NCI-H2227 (cell line): ENCODE data around the gene PCBP3.
"Not testable (repeated sequence)": the region's sequence is repeated elsewhere in the genome, so short reads cannot be mapped to it uniquely, and the experiment has no call there.

Source experiments
- DNase-seq: peaks from one replicate; lab custom pipeline; 2025; ENCODE audit not compliant: unreplicated experiment; lab: John Stamatoyannopoulos, UW

Gene PCBP3

GRCh38 chr21:45954921-45955320 is 311.4 kb downstream of the PCBP3 start:
- DNase-seq: no peak

- no peak for DNase-seq
Observed at GRCh38 chr21:45957551-45957950, 314.0 kb downstream of the PCBP3 start.

- DNase-seq: no peak
Observed at GRCh38 chr21:45957981-45958600, 314.6 kb downstream of the PCBP3 start.

- DNase-seq: no peak
Observed at GRCh38 chr21:45959182-45959581, 315.7 kb downstream of the PCBP3 start.

GRCh38 chr21:45959779-45960390 is 316.4 kb downstream of the PCBP3 start:
- DNase-seq: no peak

GRCh38 chr21:45961408-45961807 is 317.9 kb downstream of the PCBP3 start:
- not testable (repeated sequence) for DNase-seq

- no peak for DNase-seq
Observed at GRCh38 chr21:45962531-45963231, 319.2 kb downstream of the PCBP3 start.

GRCh38 chr21:45963232-45963570 is 319.7 kb downstream of the PCBP3 start:
- DNase-seq: no peak

GRCh38 chr21:45964649-45965048 is 321.1 kb downstream of the PCBP3 start:
- DNase-seq: no peak

GRCh38 chr21:45965084-45965809 is 321.7 kb downstream of the PCBP3 start:
- DNase-seq: no peak

- DNase-seq: no peak
Observed at GRCh38 chr21:45966791-45967394, 323.4 kb downstream of the PCBP3 start.

GRCh38 chr21:45969921-45970673 is 326.6 kb downstream of the PCBP3 start:
- no peak for DNase-seq

GRCh38 chr21:45970674-45971615 is 327.4 kb downstream of the PCBP3 start:
- DNase-seq: peak; percentile 61

- no peak for DNase-seq
Observed at GRCh38 chr21:45971616-45972352, 328.3 kb downstream of the PCBP3 start.

GRCh38 chr21:45972353-45972715 is 328.8 kb downstream of the PCBP3 start:
- DNase-seq: no peak

GRCh38 chr21:45972716-45973474 is 329.4 kb downstream of the PCBP3 start:
- peak; percentile 62 for DNase-seq

- peak; percentile 78 for DNase-seq
Observed at GRCh38 chr21:45973475-45974072, 330.0 kb downstream of the PCBP3 start.
